HG02610 (cell line): ENCODE results near the gene THRB.

Source experiments
- ATAC-seq: cut with Tn5 transposase; IDR thresholded peaks from one replicate; pipeline ENCODE4 v1.9.1; 2021; ENCODE audit warnings: mild to moderate bottlenecking, moderate library complexity; ENCODE audit not compliant: unreplicated experiment

Gene THRB

GRCh38 chr3:24197809-24198208 is 296.8 kb downstream of the THRB start:
- ATAC-seq = no peak

DNA sequence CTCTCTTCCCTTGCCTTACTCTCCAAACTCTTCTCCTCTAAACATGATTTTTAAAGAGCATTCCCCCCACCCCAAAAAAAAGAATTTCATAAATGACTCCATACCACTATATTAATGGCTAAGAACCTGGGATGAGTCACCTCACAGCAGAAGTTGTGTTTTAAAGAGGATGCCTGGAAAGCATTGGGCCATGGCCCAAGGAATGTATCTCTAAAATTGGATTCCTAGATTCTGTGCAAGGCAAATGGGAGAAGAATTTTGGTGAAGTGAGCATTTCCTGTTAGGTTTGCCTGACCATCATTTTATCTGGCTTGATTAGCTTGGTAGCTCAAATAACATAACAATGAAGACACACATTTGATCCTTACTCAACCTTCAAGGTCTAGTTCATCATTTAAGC is 298.1 kb downstream of the THRB start:
- ATAC-seq = no peak

GRCh38 chr3:24195504-24196230 is 299.0 kb downstream of the THRB start:
- no peak for ATAC-seq

DNA sequence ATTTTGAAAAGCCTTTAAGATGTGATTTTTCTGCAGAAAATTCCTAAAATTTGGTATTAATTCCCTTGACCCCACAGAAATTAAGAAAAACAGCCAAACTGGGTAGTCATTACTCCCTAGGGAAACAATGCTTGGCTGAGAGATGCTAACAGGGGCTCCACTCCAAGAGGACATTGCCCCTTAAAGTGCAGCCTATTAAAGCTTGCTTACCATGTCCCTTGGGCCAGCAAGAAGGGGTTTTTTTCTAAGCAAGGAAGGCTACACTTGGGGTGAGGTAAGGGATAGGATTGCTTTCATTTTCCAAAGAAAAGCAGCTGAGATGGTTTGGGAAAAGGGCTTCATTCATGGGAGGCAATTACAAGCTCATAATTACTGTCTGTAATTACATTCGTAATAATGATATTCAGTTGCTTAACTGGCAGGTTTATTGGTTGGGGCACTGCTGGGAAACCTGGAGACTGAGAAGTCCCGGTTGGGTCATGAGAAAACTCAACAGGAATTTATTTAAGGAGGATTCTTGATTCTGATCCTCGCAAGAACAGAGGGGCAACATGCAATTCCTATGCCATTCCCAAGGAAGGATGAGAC is 302.1 kb downstream of the THRB start:
- ATAC-seq = no peak

- no peak for ATAC-seq
Observed at GRCh38 chr3:24191801-24192403, 302.7 kb downstream of the THRB start.

DNA sequence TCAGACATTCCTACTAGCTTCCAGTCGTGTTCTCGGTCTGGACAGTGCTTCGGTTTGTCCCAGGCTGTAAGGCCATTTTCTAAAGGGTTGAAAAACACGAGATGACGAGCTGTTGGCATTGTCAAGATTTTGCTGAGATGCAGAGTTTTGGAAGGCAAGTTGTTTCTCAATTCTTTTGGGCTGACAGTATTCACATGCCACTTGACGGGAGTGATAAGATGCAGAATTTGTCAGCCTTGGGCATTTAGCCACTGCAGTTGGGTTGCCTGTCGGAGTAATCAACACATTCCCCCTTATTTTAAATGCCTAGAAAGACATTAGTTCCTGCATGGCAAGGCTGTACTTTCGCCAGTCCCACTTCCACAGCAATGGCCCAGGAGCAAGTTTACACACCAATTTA is 304.4 kb downstream of the THRB start:
- ATAC-seq = no peak

GRCh38 chr3:24185738-24186384 is 308.8 kb downstream of the THRB start:
- ATAC-seq = peak; percentile 89

GRCh38 chr3:24184528-24185176 is 310.0 kb downstream of the THRB start:
- ATAC-seq = no peak

GRCh38 chr3:24182756-24183155 is 311.9 kb downstream of the THRB start:
- ATAC-seq = no peak

DNA sequence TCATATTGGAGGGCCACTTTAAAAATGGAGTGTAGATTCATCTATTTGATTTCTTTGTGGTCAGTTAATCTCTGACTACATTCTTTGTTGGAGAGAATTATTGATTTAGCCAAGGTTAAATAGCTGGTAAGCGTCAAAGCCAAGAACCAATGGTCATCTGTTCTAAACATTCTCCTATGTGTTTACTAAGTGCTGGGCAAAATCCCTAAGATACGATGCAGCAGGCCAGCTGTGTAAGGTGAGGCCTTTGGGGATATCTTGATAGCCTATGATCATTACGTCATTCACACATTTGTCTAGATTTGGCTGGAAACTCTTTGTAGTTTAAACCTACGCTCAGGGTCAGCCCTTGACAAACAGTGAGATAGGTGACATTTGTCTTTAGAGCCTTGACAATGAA is 313.4 kb downstream of the THRB start:
- no peak for ATAC-seq

DNA sequence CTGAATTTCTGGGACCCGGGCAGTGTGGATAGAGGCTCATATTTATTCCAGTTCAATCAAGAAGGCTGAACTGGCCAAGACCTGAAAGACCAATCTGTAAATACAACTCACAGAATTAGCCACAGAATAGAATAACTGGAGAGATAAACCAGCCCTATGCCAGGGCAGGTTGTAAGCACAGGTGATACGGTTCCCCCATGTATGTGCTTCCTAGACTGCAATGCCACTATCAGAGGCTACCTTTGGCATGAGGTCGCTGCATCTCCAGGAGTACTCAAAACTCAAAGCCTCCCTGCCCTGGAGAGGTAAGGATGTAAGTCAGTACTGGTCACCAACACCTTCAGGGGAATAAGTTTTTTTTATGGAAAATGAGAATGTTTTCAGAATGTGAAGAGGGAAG is 314.0 kb downstream of the THRB start:
- no peak for ATAC-seq

DNA sequence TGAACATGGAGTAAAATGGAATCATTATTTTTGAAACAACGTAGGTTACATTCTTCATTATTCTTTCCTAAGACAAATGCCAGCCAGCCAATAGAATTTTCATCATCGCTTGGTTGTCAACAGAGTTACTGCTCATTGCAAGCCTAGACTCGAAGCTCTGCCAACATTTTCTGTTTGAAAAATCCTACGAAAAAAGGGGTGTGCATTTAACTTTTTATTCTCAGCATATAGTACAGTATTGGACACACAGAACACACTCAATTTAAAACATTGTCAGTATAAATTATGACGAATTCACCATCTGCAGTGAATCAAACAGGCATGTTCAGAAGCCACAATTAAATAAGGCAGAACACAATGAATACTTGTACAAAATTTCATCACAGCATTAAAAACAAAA is 317.4 kb downstream of the THRB start:
- no peak for ATAC-seq

DNA sequence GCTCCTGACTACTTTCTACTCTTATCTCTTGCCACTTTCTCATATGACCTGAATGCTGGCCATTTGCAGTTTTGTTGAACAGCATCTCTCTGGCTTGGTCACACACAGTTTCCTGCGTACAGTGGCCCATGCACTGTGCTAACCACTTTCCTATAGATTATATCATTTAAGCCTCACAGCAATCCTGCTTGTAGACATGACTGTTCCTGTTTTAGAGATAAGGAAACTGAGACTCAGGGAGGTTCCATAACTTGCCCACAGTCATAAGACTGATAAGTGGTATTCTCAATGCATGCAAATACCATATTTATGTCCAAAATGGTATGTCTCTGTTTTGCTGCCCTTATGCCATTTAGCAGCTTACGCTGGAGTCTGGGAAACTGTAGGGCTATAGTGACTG is 320.0 kb downstream of the THRB start:
- no peak for ATAC-seq

DNA sequence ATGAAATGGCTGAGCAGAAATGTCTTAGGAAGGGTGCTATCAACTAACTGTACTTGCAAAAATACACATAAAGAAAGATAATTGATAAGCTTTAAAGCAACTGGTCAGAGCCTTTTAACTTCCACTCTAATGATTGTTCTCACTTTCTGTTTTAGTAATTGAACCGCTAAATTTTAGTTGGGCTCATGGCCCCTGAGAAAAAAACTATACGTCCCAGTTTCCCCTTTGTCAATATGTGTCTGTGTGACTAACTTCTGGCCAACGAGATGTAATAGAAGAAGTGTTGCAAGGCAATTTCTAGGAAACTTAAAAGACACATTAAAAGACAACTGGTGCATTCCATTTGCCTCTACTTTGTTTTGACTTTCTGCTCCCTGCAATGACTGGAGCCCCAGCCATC is 325.7 kb downstream of the THRB start:
- ATAC-seq = no peak

DNA sequence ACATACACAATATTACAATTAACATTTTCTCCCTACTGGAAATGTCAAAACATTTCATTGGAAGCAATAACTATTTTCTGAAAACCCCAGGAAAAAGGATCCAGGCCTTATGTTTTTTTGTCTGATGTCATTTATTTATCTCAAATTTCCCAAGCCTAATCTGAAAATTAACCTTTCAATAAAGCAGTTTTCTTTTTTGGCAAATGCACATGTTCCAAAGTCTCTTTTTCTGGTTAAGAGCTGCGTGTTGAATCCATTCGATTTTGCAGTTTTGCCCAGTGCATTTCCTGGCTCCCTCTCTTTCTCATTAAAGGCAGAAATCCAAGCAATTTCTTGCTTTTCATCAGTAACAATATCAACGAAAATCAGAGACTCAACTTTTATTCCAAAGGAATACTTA is 327.2 kb downstream of the THRB start:
- no peak for ATAC-seq

DNA sequence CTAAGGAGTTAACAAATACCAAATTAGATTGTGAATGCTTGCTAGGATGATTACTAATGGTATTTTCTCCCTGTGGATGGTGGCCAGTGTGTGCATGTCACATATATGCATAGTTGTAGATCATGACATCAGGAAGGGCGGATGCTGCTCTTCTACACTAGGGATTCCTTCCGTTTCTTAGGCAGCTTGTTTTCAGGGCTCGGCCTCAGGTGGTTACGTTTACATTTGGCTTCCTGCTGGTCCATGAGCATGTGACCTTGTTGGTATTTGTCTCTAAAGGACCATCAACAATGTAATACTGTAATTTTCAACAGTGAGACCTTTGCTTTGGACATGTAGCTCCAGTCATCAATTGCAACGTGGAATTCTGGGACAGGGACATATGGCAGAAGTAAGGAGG is 328.1 kb downstream of the THRB start:
- no peak for ATAC-seq

- no peak for ATAC-seq
Observed at GRCh38 chr3:24165603-24165982, 329.1 kb downstream of the THRB start.

GRCh38 chr3:24164967-24165602 is 329.6 kb downstream of the THRB start:
- no peak for ATAC-seq

GRCh38 chr3:24162929-24163328 is 331.7 kb downstream of the THRB start:
- no peak for ATAC-seq

DNA sequence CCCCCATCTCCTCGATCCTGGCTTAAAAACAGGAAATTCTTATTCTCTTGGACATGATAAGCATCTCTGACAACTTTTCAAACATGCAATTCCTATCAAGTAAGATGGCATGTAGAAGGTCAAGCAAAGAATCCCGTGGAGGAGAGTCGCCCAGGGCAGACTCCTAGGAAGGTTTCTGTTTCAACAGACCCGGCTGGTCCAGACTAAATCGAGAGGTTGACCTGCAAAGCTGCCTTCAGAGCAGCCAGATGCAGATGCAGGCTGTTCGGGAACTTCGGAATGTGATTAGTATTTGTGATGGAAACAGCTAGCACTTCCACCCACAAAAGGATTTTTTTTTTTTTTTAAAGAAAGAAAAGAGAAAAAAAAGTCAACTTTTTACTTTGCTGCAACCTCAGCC is 332.8 kb downstream of the THRB start:
- ATAC-seq = no peak
